Mesenteric fat pad (tissue), 1 donor: ENCODE measurements around the gene CXorf38. TPM values are rescaled to one million over a fixed set of nuclear protein-coding genes. Genes with fewer than 3 reads are reported as not detected.

Experiments used
- total RNA-seq: library from RNA; stranded (reverse); fragmentation: NEBNext Ultra II Directional; extraction: Animal tissue kit (Norgen Biotek cat#: 25700); gene quantifications from one replicate; pipeline ENCODE4 v1.2.1, GENCODE V29; 2021
- donor health status: DM: yes; HTN: yes; CAD: no.

The CXorf38 gene
- total RNA-seq, 1 donor from 2014 or later = 14.0 TPM

Other genes with a start within 250 kb of the CXorf38 start
- gene ATP6AP2, start 66.6 kb downstream of the CXorf38 start, total RNA-seq = 112 TPM
- not detected for gene MPC1L, start 24.1 kb downstream of the CXorf38 start, total RNA-seq
- gene MED14, start 88.0 kb upstream of the CXorf38 start, total RNA-seq = 29.4 TPM